H1 (cell line): ENCODE data around the gene NLRC5. TPM values are rescaled to one million over a fixed set of nuclear protein-coding genes. Genes with fewer than 3 reads are reported as not detected.

Experiments used
- BACH1 ChIP-seq: IDR thresholded peaks from 2 replicates; pipeline ENCODE4 v1.6.1; 2012; ENCODE audit warnings: low read length, improper control_type of control experiment
- SP1 ChIP-seq: IDR thresholded peaks from 2 replicates; pipeline ENCODE4 v1.6.1; 2011; ENCODE audit warnings: low read depth, low read length
- SUZ12 ChIP-seq: fragments of 200-600 bp; sonication (generic); IDR thresholded peaks from 2 replicates; pipeline ENCODE4 v1.6.1; 2012; ENCODE audit warnings: mild to moderate bottlenecking, inconsistent platforms, low read length, moderate library complexity, mixed read lengths
- polyA plus RNA-seq, 7 experiments: library from polyadenylated mRNA; depleted of rRNA in 3 of 7; stranded (reverse) in 5 of 7; unstranded in 2 of 7; fragments of >200 nt in 5 of 7; fragments of 200-250 nt in 2 of 7; gene quantifications; 1 replicate in 5 of 7; 2 replicates in 1 of 7; 4 replicates in 1 of 7; pipeline versions ENCODE4 v1.2.1 to v1.2.3, GENCODE V29; 2011 to 2013; ENCODE audit warnings: missing spikeins in 2 of 7, mixed read lengths in 2 of 7
- total RNA-seq: library from RNA; stranded (reverse); fragmentation: NEBNext Ultra II Directional; extraction: Animal tissue kit (Norgen Biotek cat#: 25700); gene quantifications from 2 replicates; pipeline ENCODE4 v1.2.1, GENCODE V29; 2021

NLRC5 gene
- total and polyA plus RNA-seq, 2 of the 8 experiments (the other 6 are each of a cell fraction or from before 2014, with no cell fraction given) = 2.2 to 3.2 TPM

GRCh38 chr16:57096192-57096591 lies 106.8 kb downstream of the NLRC5 start (continued):
- TF ChIP-seq SUZ12 = no peak
- TF ChIP-seq BACH1 = no peak
- TF ChIP-seq SP1 = no peak
